Peyer's patch (tissue), 4 donors: Measurements from ENCODE around the gene TMEM248.
"Not testable (repeated sequence)": the region's sequence is repeated elsewhere in the genome, so short reads cannot be mapped to it uniquely, and the experiment has no call there.

Experiments
- CTCF ChIP-seq, 6 experiments: fragments of 450-650 bp in 4 of 6; fragments of 200-600 bp in 2 of 6; sonication (generic) in 1 of 6; IDR thresholded peaks; one replicate each; pipeline ENCODE4 v1.5.1; 2017 to 2019; ENCODE audit warnings: antibody characterized with exemption in 6 of 6, mild to moderate bottlenecking in 3 of 6, moderate library complexity in 1 of 6
- POLR2A ChIP-seq, 2 donors: fragments of 450-650 bp; IDR thresholded peaks; one replicate each; pipeline ENCODE4 v1.5.1; 2017; ENCODE audit warnings: antibody characterized with exemption in 2 of 2, mild to moderate bottlenecking in 2 of 2, moderate library complexity in 2 of 2

- TF ChIP-seq CTCF, POLR2A (IDR thresholded peaks at IDR 0.05): not testable (repeated sequence)
Measured at GRCh38 chr7:66979013-66979412, 58.0 kb downstream of the TMEM248 start.
